NCI-H2029 treated with DMSO at 0.1 percent for 48 hours (cell line): ENCODE measurements around the gene MROH8.

Experiments used
- DNase-seq: peaks from one replicate; lab custom pipeline; 2025; lab: John Stamatoyannopoulos, UW

MROH8 gene

GRCh38 chr20:37178839-37179682, at the start of gene MROH8, which contains the start of gene RPN2:
MROH8 (minus strand) TSS chr20:37179548.
RPN2 (plus strand) TSS chr20:37179330; CDS start chr20:37179357, 27 bp downstream.
- peak; percentile 94 for DNase-seq

DNA sequence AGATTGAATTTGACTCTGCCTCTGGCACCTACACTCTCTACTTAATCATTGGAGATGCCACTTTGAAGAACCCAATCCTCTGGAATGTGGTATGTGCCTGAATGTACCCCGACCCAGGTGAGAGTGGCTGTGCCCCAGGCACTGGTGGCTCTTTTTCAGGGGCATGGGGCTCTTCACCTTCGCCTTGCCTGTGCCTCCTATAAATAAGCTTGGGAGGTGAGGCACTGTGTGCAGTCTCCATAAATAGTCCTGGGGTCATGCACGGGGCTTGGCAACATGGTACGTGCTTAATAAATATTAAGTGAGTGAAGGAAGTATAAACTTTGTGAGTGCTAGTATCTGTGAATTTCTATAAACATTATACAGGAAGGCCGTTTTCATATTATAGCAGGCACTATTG, 49.3 kb upstream of the MROH8 start:
- DNase-seq, result no peak

DNA sequence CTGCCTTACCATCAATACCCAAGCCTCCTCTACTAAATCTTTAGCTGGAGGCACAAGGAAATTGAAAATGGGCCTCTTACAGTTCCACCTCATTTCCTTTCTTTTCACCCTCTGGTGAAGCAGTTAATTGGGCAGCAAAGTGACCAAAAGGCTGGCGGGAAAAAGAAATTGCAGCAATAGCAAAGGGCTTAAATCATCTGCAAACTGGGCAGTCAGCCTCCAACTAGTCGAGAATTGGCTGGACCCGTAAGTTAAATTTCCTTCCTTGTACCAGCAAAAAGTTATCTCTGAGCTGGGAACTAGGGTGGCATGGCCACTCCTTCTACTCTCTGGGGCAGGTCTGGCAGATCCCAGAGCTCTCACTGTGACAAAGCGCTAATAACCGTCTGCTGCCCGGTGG, 48.7 kb upstream of the MROH8 start:
- no peak for DNase-seq

DNA sequence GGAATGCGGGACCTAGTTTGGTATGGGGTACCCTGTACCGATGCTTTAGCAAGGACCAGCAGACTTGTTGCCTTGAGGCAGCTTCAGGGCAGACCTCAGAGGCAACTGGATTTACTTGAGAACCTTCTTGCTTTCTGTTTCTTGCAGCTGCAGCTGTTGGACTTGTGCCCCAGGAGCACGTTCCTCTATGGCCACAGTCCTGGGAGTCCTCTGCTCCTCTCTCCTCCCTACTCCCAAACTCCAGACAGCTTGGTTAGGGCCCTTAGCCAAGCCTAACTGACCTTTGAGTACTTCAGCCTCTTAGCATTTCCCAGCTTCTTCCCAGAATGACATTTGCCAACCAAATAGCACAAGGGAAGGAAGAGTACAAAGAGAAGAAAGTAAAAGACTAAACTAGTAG, 47.5 kb upstream of the MROH8 start:
- no peak for DNase-seq

- DNase-seq, result no peak
These were observed 45.8 kb upstream of the MROH8 start for GRCh38 chr20:37225146-37225545.

DNA sequence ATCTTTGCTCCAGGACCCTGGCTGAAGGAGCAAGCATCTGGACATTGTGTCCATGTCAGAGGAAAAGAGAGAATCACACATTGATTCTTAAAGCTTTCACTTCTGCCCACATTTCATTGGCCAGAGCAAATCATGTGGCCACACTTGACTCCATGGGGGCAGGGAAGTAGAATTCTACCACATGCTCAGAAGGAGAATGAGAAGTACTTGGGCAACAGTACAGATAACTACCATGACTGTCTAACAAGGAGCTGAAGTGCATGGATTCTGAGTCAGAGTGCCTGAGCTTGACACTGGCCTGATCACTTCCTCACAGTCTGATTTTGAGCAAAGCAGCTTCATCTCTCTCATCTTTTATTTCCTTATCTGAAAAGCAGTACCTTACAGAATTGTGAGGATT, 43.7 kb upstream of the MROH8 start:
- DNase-seq, result peak; percentile 2

DNA sequence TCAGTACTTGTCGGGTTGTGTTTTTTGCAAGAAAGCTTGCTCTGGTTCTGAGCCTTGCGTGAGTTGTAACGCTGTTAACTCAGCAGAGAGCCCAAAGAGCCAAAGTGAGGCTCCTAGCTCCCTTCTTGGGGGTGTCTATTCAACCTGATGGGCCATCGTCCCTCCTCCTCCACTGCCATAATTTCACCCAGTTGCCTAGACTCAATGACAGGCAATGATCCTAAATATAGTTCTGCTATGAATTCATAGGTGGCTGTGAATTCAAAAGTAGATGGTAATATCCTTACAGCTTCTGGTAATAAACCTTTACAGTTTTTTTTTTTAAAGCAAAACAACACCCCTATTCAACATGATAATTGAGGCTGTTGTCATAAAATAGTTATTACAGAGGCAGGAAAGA, 42.7 kb upstream of the MROH8 start:
- DNase-seq, result no peak

DNA sequence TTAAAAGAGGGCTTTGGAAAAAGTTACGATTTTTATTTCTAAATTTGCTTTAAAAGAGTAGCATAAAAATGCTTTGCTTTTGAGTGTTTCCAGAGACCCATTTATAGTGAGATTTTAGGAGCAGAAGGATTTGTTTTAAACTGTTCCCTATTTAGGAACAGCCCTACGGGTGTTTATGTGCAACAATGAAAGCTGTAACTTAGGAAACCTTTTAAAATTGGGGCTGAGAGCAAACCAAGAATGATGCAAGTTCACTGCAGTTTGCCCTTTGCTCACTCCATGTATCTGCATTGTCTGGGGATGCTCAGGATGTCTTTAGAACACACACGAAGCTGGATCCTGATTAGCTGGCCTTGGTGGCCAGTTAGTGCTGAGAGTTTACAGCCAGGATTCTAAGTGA, 41.4 kb upstream of the MROH8 start:
- no peak for DNase-seq

- DNase-seq, result no peak
These were observed 40.7 kb upstream of the MROH8 start for GRCh38 chr20:37219751-37220668.

DNA sequence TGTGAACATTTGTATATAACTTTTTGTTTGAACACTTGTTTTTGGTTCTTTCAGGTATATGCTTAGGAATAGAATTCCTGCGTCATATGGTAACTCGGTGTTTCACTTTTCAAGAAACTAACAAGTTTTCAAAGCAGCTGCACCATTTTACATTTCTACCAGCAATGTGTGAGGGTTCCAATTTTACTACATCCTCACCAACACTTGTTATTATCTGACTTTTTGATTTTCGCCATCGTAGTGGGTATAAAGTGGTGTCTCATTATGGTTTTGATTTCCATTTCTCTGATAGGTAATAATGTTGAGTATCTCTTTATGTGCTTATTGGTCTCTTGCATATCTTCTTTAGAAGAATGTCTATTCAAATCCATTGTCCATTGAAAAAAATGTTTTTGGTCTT, 39.6 kb upstream of the MROH8 start:
- no peak for DNase-seq

- DNase-seq, result no peak
These were observed 39.1 kb upstream of the MROH8 start for GRCh38 chr20:37218441-37218840.

DNA sequence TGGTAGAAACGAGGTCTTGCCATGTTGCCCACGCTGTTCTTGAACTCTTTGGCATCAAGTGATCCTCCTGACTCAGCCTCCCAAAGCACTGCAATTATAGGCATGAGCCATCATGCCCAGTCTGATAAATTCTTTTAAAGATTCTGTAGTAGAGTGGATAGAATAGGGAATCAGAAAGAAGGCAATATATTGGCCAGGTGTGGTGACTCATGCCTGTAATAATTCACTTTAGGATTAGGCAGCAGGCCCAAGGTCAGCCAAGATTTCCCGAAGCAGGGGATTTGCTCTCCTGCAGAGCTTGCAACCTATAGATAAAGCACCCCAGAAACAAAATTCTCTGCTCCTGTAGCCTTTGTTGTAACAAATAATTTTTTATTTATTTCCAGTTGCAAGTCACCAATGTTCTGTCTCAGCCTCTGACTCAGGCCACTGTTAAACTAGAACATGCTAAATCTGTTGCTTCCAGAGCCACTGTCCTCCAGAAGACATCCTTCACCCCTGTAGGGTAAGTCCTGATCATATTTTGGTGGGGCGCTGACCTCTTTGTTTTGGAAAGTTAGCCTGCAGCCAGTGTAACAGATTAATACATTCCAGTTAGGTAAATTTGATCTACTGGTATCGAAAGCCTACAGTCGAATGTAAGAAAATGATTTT, 30.4 kb upstream of the MROH8 start:
- no peak for DNase-seq

DNA sequence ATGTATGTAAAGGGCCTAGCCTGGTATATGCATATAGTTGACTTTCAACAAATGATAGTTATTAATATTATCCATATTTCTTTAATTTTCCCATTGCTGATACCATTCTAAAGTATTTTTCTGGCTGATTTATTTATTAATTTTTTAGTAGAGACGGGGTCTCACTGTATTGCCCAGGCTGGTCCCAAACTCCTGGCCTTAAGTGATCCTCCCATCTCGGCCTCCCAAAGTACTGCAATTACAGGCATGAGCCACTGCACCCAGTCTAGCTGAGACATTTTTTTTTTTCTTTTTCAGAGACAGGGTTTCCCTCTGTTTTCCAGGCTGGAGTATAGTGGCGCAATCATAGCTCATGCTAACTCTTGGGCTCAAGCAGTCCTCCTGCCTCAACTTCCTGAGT, 29.8 kb upstream of the MROH8 start:
- no peak for DNase-seq

- DNase-seq, result no peak
These were observed 27.8 kb upstream of the MROH8 start for GRCh38 chr20:37207171-37207570.

DNA sequence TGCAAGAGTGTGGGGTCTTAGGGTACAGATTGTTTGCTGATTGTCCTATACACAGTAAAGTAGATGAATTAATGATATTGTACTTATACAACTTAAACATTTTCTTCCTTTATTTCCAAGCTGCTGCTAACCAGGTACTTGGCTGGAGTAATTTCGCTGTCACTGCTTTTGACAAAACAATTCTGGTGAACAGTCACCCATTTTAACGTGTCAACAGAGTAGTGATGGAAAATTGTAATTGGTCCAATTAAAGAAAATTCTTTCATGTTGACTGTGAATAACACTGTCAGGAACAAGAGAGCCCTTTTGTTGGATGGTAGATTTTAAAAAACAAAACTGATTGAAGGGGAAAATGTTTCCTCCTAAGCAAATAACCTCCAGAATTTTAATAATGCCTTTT, 26.4 kb upstream of the MROH8 start:
- no peak for DNase-seq

DNA sequence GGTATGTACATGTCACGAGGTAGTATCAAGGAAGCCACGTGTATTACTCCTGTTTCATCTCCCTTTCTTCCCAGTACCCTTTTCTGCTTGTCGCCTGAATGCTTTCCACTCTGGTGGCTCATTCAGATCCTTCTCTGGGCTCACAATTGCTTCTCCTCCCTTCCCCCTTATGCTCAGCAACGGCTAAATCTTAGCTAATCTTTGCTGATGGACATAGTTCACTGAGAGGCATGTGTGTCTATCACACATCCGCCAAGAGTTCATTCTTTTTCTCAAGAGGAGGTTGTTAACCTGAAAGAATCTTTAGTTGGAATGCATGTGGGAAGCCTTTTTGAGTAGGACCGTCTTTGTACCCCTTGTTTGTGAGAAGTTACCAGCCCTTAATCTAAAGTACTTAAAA, 25.8 kb upstream of the MROH8 start:
- no peak for DNase-seq

DNA sequence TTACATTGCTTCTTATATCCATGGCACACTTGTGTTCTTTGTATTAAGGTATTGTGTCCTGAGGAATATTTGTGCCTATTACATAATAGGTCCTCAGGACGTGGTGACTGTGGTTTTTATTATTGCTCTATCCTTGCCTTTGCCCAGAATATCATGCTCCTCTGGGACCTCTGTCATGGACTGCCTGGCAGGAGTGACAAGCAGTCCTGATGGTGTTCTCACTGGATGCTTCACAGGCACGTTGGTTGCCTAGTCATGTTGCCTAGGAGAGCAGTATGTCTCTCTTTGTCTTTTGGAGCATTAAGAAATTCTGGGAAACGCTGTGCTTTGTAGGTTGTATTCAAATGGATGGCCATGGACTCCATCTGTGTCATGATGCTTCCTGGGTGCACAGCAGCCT, 24.7 kb upstream of the MROH8 start:
- DNase-seq, result no peak

DNA sequence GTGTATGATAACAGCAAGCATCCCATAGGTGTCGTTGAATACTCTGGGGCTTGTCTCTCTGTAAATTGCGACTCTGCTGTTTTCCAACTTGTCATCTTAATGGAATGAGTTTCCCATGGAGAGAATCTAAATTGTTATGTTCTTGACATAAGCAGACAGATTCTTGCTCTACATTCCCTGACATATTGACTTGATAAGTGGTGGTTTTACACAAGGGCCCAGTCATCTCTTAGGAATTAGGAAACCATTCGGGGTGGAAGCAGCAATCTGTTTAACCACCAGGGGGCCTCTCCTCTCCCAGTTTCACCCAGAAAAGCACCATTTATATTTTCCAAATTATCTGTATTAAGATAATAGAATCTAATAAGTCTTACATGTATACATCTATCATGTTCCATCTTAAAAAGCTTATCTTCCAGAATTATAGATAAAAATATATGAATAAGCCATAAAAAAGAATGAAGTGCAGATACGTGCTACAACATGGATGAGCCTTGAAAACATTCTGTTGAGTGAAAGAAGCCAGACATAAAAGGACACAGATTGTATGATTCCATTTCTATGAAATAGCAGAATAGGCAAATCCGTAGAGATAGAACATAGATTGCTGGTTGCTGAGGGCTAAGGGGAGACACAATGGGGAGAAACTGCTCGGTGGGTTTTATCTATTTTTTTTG, 23.1 kb upstream of the MROH8 start:
- DNase-seq, result no peak

DNA sequence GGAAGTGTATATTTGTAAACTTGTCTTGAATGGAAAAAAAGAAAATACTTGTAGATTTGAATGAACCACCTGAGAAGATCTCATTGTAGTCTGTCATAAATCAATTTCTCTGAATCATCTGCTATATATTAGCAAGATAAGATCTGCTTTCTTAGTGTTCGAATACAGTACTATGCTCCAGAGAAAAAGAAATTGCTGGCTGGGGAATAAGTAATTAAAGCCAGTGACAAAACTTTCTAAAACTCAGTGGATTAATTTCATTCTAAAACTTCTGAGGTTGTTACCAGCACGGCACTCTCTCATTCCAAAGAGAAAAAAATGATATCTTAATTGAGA, 22.4 kb upstream of the MROH8 start:
- DNase-seq, result no peak

GRCh38 chr20:37200926-37201826, 21.8 kb upstream of the MROH8 start:
- no peak for DNase-seq

- DNase-seq, result no peak
These were observed 21.0 kb upstream of the MROH8 start for GRCh38 chr20:37200376-37200775.
